HuH-7 (cell line): Measurements from ENCODE around the gene AP2A2.

Source experiments
- DNase-seq: peaks from one replicate; pipeline ENCODE4 v3.0.0; 2011; ENCODE audit warnings: low spot score

Gene AP2A2

GRCh38 chr11:924406-925157 is 1.1 kb upstream of the AP2A2 start:
- no peak for DNase-seq

GRCh38 chr11:925158-925495 is 543 bp upstream of the AP2A2 start:
- DNase-seq: no peak

- DNase-seq: peak; percentile 62
Observed at GRCh38 chr11:926341-926916, 759 bp downstream of the AP2A2 start.

- no peak for DNase-seq
Observed at GRCh38 chr11:927871-928270, 2.2 kb downstream of the AP2A2 start.

GRCh38 chr11:928786-929185 is 3.1 kb downstream of the AP2A2 start:
- DNase-seq: no peak

GRCh38 chr11:929405-929804 is 3.7 kb downstream of the AP2A2 start:
- no peak for DNase-seq

- DNase-seq: no peak
Observed at GRCh38 chr11:931385-931784, 5.7 kb downstream of the AP2A2 start.

GRCh38 chr11:932435-932834 is 6.8 kb downstream of the AP2A2 start:
- DNase-seq: no peak

GRCh38 chr11:933142-933851 is 7.6 kb downstream of the AP2A2 start:
- no peak for DNase-seq

- no peak for DNase-seq
Observed at GRCh38 chr11:933936-934335, 8.3 kb downstream of the AP2A2 start.

- no peak for DNase-seq
Observed at GRCh38 chr11:934527-934926, 8.9 kb downstream of the AP2A2 start.

- no peak for DNase-seq
Observed at GRCh38 chr11:936199-936598, 10.5 kb downstream of the AP2A2 start.

- no peak for DNase-seq
Observed at GRCh38 chr11:937841-938261, 12.2 kb downstream of the AP2A2 start.

- no peak for DNase-seq
Observed at GRCh38 chr11:940496-941135, 14.9 kb downstream of the AP2A2 start.

GRCh38 chr11:942823-943222 is 17.2 kb downstream of the AP2A2 start:
- DNase-seq: no peak

- DNase-seq: no peak
Observed at GRCh38 chr11:944711-945470, 19.2 kb downstream of the AP2A2 start.

- no peak for DNase-seq
Observed at GRCh38 chr11:945986-946385, 20.3 kb downstream of the AP2A2 start.

- DNase-seq: no peak
Observed at GRCh38 chr11:947744-948143, 22.1 kb downstream of the AP2A2 start.

GRCh38 chr11:951507-951906 is 25.8 kb downstream of the AP2A2 start:
- no peak for DNase-seq

GRCh38 chr11:952406-953385 is 27.0 kb downstream of the AP2A2 start:
- DNase-seq: peak; percentile 70

GRCh38 chr11:953512-953911 is 27.8 kb downstream of the AP2A2 start:
- no peak for DNase-seq
